ENCODE data around the gene RFK. TPM values are rescaled to one million over a fixed set of nuclear protein-coding genes. Genes with fewer than 3 reads are reported as not detected.

Gene RFK
- total RNA-seq, 1 donor from 2014 or later = 26.8 TPM

- no peak for TF ChIP-seq CTCF (IDR thresholded peaks at IDR 0.05; ENCODE audit: insufficient read depth, low read depth, low read length)
- TF ChIP-seq EZH2 (IDR thresholded peaks at IDR 0.05; ENCODE audit: insufficient read depth, low read length) = no peak
- H3K36me3 ChIP-seq (ENCODE audit: insufficient read depth, low read length) = no peaks in the 10 kb centered on the region
- H3K9ac ChIP-seq (ENCODE audit: low read length) = no peak overlapping the region
- Mint-ChIP-seq H3K27me3 (ENCODE audit: low read depth, unreplicated experiment) (peaks cover 31% of the 10 kb centered on the region), H3K4me3 (ENCODE audit: unreplicated experiment) (no peak overlapping the region), H3K27ac (ENCODE audit: unreplicated experiment) (no peak overlapping the region), H3K9me3 (ENCODE audit: unreplicated experiment) (peaks cover 4% of the 10 kb centered on the region), H3K4me1 (ENCODE audit: low read depth, unreplicated experiment) (no peaks in the 10 kb centered on the region), H3K36me3 (ENCODE audit: low read depth, unreplicated experiment) (no peaks in the 10 kb centered on the region)
- no peak overlapping the region for H3K4me3 ChIP-seq (ENCODE audit: insufficient read depth, low read depth, low read length)
- no peaks in the 10 kb centered on the region for H4K20me1 ChIP-seq (ENCODE audit: insufficient read depth, low read length)
- no peaks in the 10 kb centered on the region for H3K4me1 ChIP-seq (ENCODE audit: insufficient read depth, low read length)
- FAIRE-seq = no peak
- H3K27me3 ChIP-seq (ENCODE audit: insufficient read depth, low read length) = no peaks in the 10 kb centered on the region
- no peak overlapping the region for H3K4me2 ChIP-seq (ENCODE audit: low read length)
- H3K27ac ChIP-seq (ENCODE audit: low read depth, low read length) = no peak overlapping the region
- DNase-seq (ENCODE audit: low read depth) = no peak
- no peaks in the 10 kb centered on the region for H3K79me2 ChIP-seq (ENCODE audit: insufficient read depth, low read length)
- no peaks in the 10 kb centered on the region for H3K9me3 ChIP-seq (ENCODE audit: insufficient read depth, low read depth, low read length)
- H2AFZ ChIP-seq (ENCODE audit: low read depth, low read length) = no peak overlapping the region
These were observed 52.6 kb downstream of the RFK start for GRCh38 chr9:76341616-76342015.

GRCh38 chr9:76338418-76338817 is 55.8 kb downstream of the RFK start:
- no peaks in the 10 kb centered on the region for H3K4me1 ChIP-seq (ENCODE audit: insufficient read depth, low read length)
- H3K27ac ChIP-seq (ENCODE audit: low read depth, low read length) = no peak overlapping the region
- peaks cover 9% of the 10 kb centered on the region for H3K27me3 ChIP-seq (ENCODE audit: insufficient read depth, low read length)
- no peaks in the 10 kb centered on the region for H3K36me3 ChIP-seq (ENCODE audit: insufficient read depth, low read length)
- H3K4me3 Mint-ChIP-seq (ENCODE audit: unreplicated experiment) = no peak overlapping the region
- TF ChIP-seq CTCF (IDR thresholded peaks at IDR 0.05; ENCODE audit: insufficient read depth, low read depth, low read length) (no peak), EZH2 (IDR thresholded peaks at IDR 0.05; ENCODE audit: insufficient read depth, low read length) (no peak)
- no peak overlapping the region for H2AFZ ChIP-seq (ENCODE audit: low read depth, low read length)
- no peaks in the 10 kb centered on the region for H3K4me1 Mint-ChIP-seq (ENCODE audit: low read depth, unreplicated experiment)
- no peak for FAIRE-seq
- H3K36me3 Mint-ChIP-seq (ENCODE audit: low read depth, unreplicated experiment) = no peaks in the 10 kb centered on the region
- H3K4me3 ChIP-seq (ENCODE audit: insufficient read depth, low read depth, low read length) = no peak overlapping the region
- no peak overlapping the region for H3K27ac Mint-ChIP-seq (ENCODE audit: unreplicated experiment)
- H4K20me1 ChIP-seq (ENCODE audit: insufficient read depth, low read length) = no peaks in the 10 kb centered on the region
- H3K4me2 ChIP-seq (ENCODE audit: low read length) = no peak overlapping the region
- DNase-seq (ENCODE audit: low read depth) = no peak
- H3K9ac ChIP-seq (ENCODE audit: low read length) = no peak overlapping the region
- peaks cover under 1% of the 10 kb centered on the region for H3K9me3 Mint-ChIP-seq (ENCODE audit: unreplicated experiment)
- no peaks in the 10 kb centered on the region for H3K9me3 ChIP-seq (ENCODE audit: insufficient read depth, low read depth, low read length)
- no peaks in the 10 kb centered on the region for H3K79me2 ChIP-seq (ENCODE audit: insufficient read depth, low read length)
- H3K27me3 Mint-ChIP-seq (ENCODE audit: low read depth, unreplicated experiment) = peaks cover 46% of the 10 kb centered on the region

GRCh38 chr9:76336027-76336426 is 58.2 kb downstream of the RFK start:
- Histone ChIP-seq H3K4me2 (ENCODE audit: low read length) (no peak overlapping the region), H2AFZ (ENCODE audit: low read depth, low read length) (no peak overlapping the region), H3K4me3 (ENCODE audit: insufficient read depth, low read depth, low read length) (no peak overlapping the region), H3K27ac (ENCODE audit: low read depth, low read length) (no peak overlapping the region), H3K79me2 (ENCODE audit: insufficient read depth, low read length) (no peaks in the 10 kb centered on the region), H3K9ac (ENCODE audit: low read length) (no peak overlapping the region), H3K27me3 (ENCODE audit: insufficient read depth, low read length) (peaks cover 15% of the 10 kb centered on the region), H3K36me3 (ENCODE audit: insufficient read depth, low read length) (no peaks in the 10 kb centered on the region), H3K4me1 (ENCODE audit: insufficient read depth, low read length) (no peaks in the 10 kb centered on the region), H4K20me1 (ENCODE audit: insufficient read depth, low read length) (no peaks in the 10 kb centered on the region), H3K9me3 (ENCODE audit: insufficient read depth, low read depth, low read length) (no peaks in the 10 kb centered on the region)
- H3K4me1 Mint-ChIP-seq (ENCODE audit: low read depth, unreplicated experiment) = no peaks in the 10 kb centered on the region
- DNase-seq (ENCODE audit: low read depth) (no peak), FAIRE-seq (no peak)
- H3K4me3 Mint-ChIP-seq (ENCODE audit: unreplicated experiment) = no peak overlapping the region
- H3K27ac Mint-ChIP-seq (ENCODE audit: unreplicated experiment) = no peak overlapping the region
- TF ChIP-seq EZH2 (IDR thresholded peaks at IDR 0.05; ENCODE audit: insufficient read depth, low read length) (no peak), CTCF (IDR thresholded peaks at IDR 0.05; ENCODE audit: insufficient read depth, low read depth, low read length) (no peak)
- peaks cover 2% of the 10 kb centered on the region for H3K36me3 Mint-ChIP-seq (ENCODE audit: low read depth, unreplicated experiment)
- H3K27me3 Mint-ChIP-seq (ENCODE audit: low read depth, unreplicated experiment) = peaks cover 54% of the 10 kb centered on the region
- H3K9me3 Mint-ChIP-seq (ENCODE audit: unreplicated experiment) = peaks cover 3% of the 10 kb centered on the region

Other genes with a start within 250 kb of the RFK start
- 14.7 and 15.9 TPM in 2 replicates for gene GCNT1, start 64.8 kb upstream of the RFK start, total RNA-seq